ENCODE data around the gene USP15. TPM values are rescaled to one million over a fixed set of nuclear protein-coding genes. Genes with fewer than 3 reads are reported as not detected.
"Not testable (repeated sequence)": the region's sequence is repeated elsewhere in the genome, so short reads cannot be mapped to it uniquely, and the experiment has no call there.

The USP15 gene
- polyA plus RNA-seq, 3 donors, result 45.0 to 48.3 (median 48.2) TPM

DNA sequence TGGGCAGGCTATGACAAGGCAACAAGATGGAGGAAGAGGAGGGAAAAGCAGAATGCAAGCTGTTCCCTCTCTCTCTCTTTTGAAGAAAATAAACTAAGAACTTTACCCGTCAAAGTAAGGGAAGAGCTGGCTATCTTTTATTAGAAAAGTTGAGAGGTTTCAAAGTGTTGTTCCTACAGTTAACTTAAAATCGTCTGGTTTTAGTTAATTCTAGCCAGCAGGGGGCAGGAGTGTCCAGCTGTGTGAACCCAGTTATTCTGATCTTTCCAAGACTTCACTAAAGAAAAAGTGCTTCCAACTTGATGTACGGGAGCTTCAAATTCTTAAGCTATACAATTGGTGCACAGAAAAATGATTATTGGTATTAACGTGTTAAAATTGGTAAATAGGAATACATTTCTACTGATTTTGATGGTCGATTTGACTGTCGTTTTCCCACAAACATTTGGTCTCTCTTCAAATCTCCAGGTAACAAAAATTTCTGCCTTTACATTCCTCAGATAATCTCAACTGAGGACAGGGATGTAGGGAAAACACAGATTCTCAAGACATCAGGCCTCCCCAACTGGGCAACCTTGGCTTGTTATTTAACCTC is 178.0 kb downstream of the USP15 start:
- DNase-seq, result peak; percentile 53

DNA sequence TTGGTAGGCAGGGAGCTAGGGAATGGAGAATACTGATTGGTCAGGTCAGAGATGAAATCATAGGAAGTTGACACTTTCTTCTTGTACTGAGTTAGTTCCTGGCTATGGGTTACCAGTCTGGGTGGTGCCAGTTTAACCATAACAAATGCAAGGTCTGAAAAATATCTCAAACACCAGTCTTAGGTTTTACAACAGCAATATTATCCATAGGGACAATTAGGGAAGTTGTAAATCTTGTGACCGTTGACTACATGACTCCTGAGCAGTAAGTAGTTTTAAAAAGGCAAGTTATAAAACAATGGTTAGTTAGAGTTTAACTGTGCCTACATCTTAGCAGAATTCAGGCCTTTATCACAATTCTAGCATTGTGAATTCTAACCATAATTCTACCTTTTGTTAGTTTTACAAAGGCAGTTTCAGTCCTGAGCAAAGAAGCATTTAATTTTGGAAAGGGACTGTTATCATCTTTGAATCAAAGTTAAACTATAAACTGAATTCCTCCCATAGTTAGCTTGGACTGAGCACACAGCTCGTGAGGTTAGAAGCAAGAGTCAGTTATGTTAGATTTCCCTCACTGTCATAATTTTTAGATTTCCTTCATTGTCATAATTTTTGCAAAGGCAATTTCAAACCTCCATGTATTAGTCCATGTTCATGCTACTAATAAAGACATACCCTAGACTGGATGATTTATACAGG is 186.7 kb downstream of the USP15 start:
- no peak for DNase-seq

DNA sequence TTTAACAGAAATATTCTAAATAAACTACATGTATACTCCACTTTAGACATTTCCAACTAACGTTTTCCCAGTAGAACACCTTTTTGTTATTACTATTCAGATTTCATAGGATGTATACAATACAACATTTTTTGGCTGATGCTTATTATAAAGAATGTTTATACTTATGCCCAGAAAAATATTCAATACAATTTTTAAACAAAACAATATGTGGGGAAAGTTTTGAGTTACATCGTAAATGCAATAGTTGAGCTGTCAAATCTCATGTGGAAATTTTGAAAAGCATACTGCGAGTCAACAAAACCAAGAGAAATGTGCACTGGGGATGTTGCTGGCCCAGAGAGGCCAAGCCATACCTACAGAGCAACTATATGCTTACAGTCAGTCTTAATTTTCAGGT is 188.2 kb downstream of the USP15 start:
- DNase-seq, result no peak

DNA sequence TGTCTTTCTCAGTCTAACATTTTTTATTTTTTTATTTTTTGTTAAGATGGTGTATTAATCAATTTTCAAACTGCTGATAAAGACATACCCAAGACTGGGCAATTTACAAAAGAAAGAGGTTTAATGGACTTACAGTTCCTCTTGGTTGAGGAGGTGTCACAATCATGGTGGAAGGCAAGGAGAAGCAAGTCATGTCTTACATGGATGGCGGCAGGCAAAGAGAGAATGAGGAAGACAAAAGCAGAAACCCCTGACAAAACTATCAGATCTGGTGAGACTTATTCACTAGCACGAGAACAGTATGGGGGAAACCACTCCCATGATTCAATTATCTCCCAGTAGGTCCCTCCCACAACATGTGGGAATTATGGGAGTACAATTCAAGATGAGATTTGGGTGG is 195.2 kb downstream of the USP15 start:
- DNase-seq, result not testable (repeated sequence)

DNA sequence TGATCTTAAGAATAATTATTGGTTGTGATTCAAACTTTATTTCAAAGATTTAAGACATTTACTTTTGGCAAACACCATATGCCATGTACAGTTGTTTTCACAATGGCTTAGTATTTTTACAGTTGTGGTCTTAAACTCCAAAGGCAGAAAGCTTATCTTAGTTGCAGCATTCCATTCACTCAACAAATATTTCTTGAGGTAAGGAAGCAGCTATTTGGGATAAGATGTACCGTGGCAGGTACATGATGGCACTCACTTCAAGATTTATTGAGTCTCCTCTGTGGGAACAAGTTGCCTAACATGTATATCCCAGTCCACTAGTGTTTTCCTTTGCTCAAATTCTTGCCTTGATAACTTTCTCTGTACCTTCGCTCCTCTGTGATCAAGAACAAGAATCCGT is 198.4 kb downstream of the USP15 start:
- no peak for DNase-seq

DNA sequence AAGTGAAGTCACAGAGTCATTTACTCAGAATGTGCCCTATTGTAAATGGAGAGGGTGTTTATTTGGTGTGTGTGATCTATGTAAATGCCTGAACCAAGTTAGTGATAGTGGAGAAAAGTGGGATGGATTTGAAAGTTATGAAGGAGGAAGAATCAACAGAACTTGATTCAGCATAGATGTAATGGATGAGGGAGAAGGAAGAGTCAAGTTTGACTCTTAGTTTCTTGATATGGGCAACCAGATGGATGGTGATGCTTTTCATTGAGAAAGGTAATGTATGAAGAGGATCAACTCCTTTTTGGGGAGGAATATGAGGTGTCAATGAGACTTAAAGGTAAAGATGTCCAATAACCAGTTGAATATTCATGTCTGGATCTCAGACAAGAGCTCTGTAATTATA is 199.8 kb downstream of the USP15 start:
- DNase-seq, result no peak

DNA sequence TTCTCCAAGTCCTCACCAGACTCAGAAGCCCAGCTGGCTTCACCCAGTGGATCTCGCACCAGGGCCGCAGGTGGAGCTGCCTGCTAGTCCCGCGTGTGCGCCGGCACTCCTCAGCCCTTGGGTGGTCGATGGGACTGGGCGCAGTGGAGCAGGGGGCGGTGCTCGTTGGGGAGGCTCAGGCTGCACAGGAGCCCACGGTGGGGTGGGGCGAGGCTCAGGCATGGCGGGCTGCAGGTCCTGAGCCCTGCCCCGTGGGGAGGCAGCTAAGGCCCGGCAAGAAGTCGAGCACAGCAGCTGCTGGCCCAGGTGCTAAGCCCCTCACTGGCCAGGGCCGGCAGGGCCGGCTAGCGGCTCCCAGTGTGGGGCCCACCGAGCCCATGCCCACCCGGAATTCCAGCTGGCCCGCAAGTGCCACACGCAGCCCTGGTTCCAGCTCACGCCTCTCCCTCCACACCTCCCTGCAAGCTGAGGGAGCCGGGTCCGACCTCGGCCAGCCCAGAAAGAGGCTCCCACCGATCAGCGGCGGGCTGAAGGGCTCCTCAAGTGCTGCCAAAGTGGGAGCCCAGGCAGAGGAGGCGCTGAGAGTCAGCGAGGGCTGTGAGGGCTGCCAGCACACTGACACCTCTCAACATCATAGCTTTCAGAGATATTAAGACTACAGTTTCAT is 201.1 kb downstream of the USP15 start:
- DNase-seq, result not testable (repeated sequence)

DNA sequence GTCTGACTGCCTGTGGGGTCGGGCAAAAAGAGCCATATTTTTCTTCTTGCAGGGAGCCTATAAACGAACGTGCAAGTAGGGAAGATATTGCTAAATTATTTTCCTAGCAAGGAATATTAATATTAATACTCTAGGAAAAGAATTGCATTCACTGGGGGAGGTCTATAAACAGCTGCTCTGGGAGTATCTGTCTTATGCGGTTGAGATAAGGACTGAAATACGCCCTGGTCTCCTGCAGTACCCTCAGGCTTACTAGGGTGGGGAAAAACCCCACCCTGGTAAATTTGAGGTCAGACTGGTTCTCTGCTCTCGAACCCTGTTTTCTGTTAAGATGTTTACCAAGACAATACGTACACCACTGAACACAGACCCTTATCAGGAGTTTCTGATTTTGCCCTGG is 203.0 kb downstream of the USP15 start:
- not testable (repeated sequence) for DNase-seq

Other genes with a start within 250 kb of the USP15 start
- 10 to 100 TPM; 43.9 to 72.4 (median 69.8) TPM for gene MON2, start 206.4 kb downstream of the USP15 start, polyA plus RNA-seq (ENCODE audit: insufficient read length in 3 of 3)

Data from renal pelvis (tissue), 4 donors.